GM23338 (cell line): ENCODE data around the gene PAX3. TPM values are rescaled to one million over a fixed set of nuclear protein-coding genes. Genes with fewer than 3 reads are reported as not detected.
A peak's percentile ranks its signal among the peaks of the same experiment; 100 is the strongest.

Experiments
- ATAC-seq: fragments of 200-7000 bp; cut with Tn5 transposase; 3 replicates; pipeline ENCODE4 v1.9.1; 2020
- DNase-seq: peaks from one replicate; pipeline ENCODE4 v3.0.0-alpha.2; 2015; ENCODE audit warnings: low spot score
- H2AFZ ChIP-seq: fragments of 200-600 bp; sonication (generic); 2 replicates; pipeline ENCODE4 v1.8.0; 2016; ENCODE audit warnings: antibody characterized with exemption, mild to moderate bottlenecking, moderate library complexity
- H3F3A ChIP-seq: fragments of 200-600 bp; sonication (generic); replicated peaks from 2 replicates; pipeline ENCODE4 v1.8.0; 2017; ENCODE audit warnings: antibody characterized with exemption, mixed run types, low read depth
- H3K27ac ChIP-seq: fragments of 200-600 bp; sonication (generic); 2 replicates; pipeline ENCODE4 v1.6.1; 2016; ENCODE audit warnings: low read depth
- H3K27me3 ChIP-seq: fragments of 200-600 bp; sonication (generic); 2 replicates; pipeline ENCODE4 v1.8.0; 2016; ENCODE audit warnings: mild to moderate bottlenecking, mixed run types, moderate library complexity; ENCODE audit not compliant: insufficient read depth
- H3K36me3 ChIP-seq: fragments of 200-600 bp; sonication (generic); 2 replicates; pipeline ENCODE4 v1.8.0; 2016; ENCODE audit warnings: mild to moderate bottlenecking; ENCODE audit not compliant: insufficient read depth
- H3K4me1 ChIP-seq: fragments of 200-600 bp; sonication (generic); 2 replicates; pipeline ENCODE4 v1.8.0; 2016; ENCODE audit warnings: mild to moderate bottlenecking, moderate library complexity; ENCODE audit not compliant: insufficient read depth
- H3K4me2 ChIP-seq: fragments of 200-600 bp; sonication (generic); 2 replicates; pipeline ENCODE4 v1.7.1; 2017; ENCODE audit warnings: mixed run types
- H3K4me3 ChIP-seq: fragments of 200-600 bp; sonication (generic); 2 replicates; pipeline ENCODE4 v1.6.1; 2016; ENCODE audit warnings: mixed run types
- H3K79me2 ChIP-seq: fragments of 200-600 bp; sonication (generic); replicated peaks from 2 replicates; pipeline ENCODE4 v1.8.0; 2017; ENCODE audit warnings: mild to moderate bottlenecking; ENCODE audit not compliant: insufficient read depth
- H3K9me2 ChIP-seq: fragments of 200-600 bp; sonication (generic); 2 replicates; pipeline ENCODE4 v1.8.0; 2017; ENCODE audit not compliant: insufficient read depth
- H4K20me1 ChIP-seq: fragments of 200-600 bp; sonication (generic); replicated peaks from 2 replicates; pipeline ENCODE4 v1.8.0; 2017; ENCODE audit warnings: mild to moderate bottlenecking; ENCODE audit not compliant: insufficient read depth
- H3K27ac Mint-ChIP-seq: 2 replicates; pipeline ENCODE4 v1.8.0; 2020; ENCODE audit warnings: inconsistent platforms, mild to moderate bottlenecking, moderate library complexity, mixed read lengths
- H3K27me3 Mint-ChIP-seq: 3 replicates; pipeline ENCODE4 v1.8.0; 2022; ENCODE audit warnings: low read depth, mild to moderate bottlenecking, moderate library complexity, mixed read lengths, inconsistent platforms; ENCODE audit not compliant: insufficient read depth, poor library complexity
- H3K36me3 Mint-ChIP-seq: 3 replicates; pipeline ENCODE4 v1.8.0; 2021; ENCODE audit warnings: low read depth, mild to moderate bottlenecking, inconsistent platforms, moderate library complexity, mixed read lengths
- H3K4me1 Mint-ChIP-seq: 3 replicates; pipeline ENCODE4 v1.8.0; 2020; ENCODE audit warnings: mild to moderate bottlenecking, inconsistent platforms, mixed read lengths
- H3K4me3 Mint-ChIP-seq: 3 replicates; pipeline ENCODE4 v1.8.0; 2021; ENCODE audit warnings: moderate library complexity, mild to moderate bottlenecking, inconsistent platforms, mixed read lengths
- H3K9me3 Mint-ChIP-seq: 3 replicates; pipeline ENCODE4 v1.8.0; 2020; ENCODE audit warnings: moderate library complexity, mild to moderate bottlenecking, inconsistent platforms, mixed read lengths
- CREB1 ChIP-seq: fragments of 250-450 bp; sonication (Bioruptor Pico); IDR thresholded peaks from 2 replicates; pipeline ENCODE4 v1.5.0; 2020; ENCODE audit warnings: low read depth, mild to moderate bottlenecking, moderate library complexity
- CTCF ChIP-seq, 2 experiments: fragments of 200-600 bp in 1 of 2; sonication (generic) in 1 of 2; conservative IDR thresholded peaks; 2 replicates each; pipeline versions ENCODE4 v1.5.1 to v1.6.1; 2016 to 2017; ENCODE audit warnings: antibody characterized with exemption in 2 of 2, low read depth in 2 of 2, mild to moderate bottlenecking in 2 of 2, moderate library complexity in 1 of 2
- ETS1 ChIP-seq: IDR thresholded peaks from 2 replicates; pipeline ENCODE4 v1.6.1; 2016; ENCODE audit warnings: antibody characterized with exemption
- EZH2 ChIP-seq: fragments of 200-600 bp; sonication (generic); IDR thresholded peaks from one replicate; pipeline ENCODE4 v1.8.0; 2017; ENCODE audit warnings: antibody characterized with exemption, mild to moderate bottlenecking, low read depth; ENCODE audit not compliant: unreplicated experiment
- EZH2phosphoT487 ChIP-seq: fragments of 200-600 bp; sonication (generic); IDR thresholded peaks from one replicate; pipeline ENCODE4 v1.8.1; 2018; ENCODE audit warnings: antibody characterized with exemption; ENCODE audit not compliant: unreplicated experiment
- JUNB ChIP-seq: IDR thresholded peaks from one replicate; pipeline ENCODE4 v1.6.1; 2016; ENCODE audit warnings: antibody characterized with exemption; ENCODE audit not compliant: unreplicated experiment
- NANOG ChIP-seq: IDR thresholded peaks from 2 replicates; pipeline ENCODE4 v1.6.1; 2016; ENCODE audit warnings: antibody characterized with exemption, borderline replicate concordance
- POLR2AphosphoS5 ChIP-seq: IDR thresholded peaks from 2 replicates; pipeline ENCODE4 v1.6.1; 2016; ENCODE audit warnings: antibody characterized with exemption, low read depth
- REST ChIP-seq: IDR thresholded peaks from one replicate; pipeline ENCODE4 v1.6.1; 2018; ENCODE audit warnings: antibody characterized with exemption; ENCODE audit not compliant: unreplicated experiment
- STAT1 ChIP-seq: IDR thresholded peaks from one replicate; pipeline ENCODE4 v1.6.1; 2016; ENCODE audit warnings: antibody characterized with exemption; ENCODE audit not compliant: unreplicated experiment
- ZNF114 ChIP-seq: fragments of 250-450 bp; sonication (Bioruptor Pico); IDR thresholded peaks from 2 replicates; pipeline ENCODE4 v1.5.0; 2020; ENCODE audit warnings: mild to moderate bottlenecking, moderate library complexity
- ZNF331 ChIP-seq: fragments of 250-450 bp; sonication (Bioruptor Pico); IDR thresholded peaks from 2 replicates; pipeline ENCODE4 v1.5.0; 2020; ENCODE audit warnings: low read depth, mild to moderate bottlenecking, moderate library complexity
- polyA plus RNA-seq: library from polyadenylated mRNA; unstranded; fragments of >200 nt; fragmentation: Nextera tagmentation; extraction: Ambion mirVana; gene quantifications from 2 replicates; pipeline ENCODE4 v1.2.1, GENCODE V29; 2016
- total RNA-seq: library from RNA; depleted of rRNA; stranded (reverse); fragments of >200 nt; shearing (Covaris generic); gene quantifications from 2 replicates; pipeline ENCODE4 v1.2.3, GENCODE V29; 2014
- TF ChIP-seq, protein P1 (sequence below): fragments of 250-450 bp; sonication (Bioruptor Pico); IDR thresholded peaks from 2 replicates; pipeline ENCODE4 v1.5.0; 2020; ENCODE audit warnings: mild to moderate bottlenecking, moderate library complexity

PAX3 gene
- total and polyA plus RNA-seq, 2 experiments from 2014 or later = not detected

DNA sequence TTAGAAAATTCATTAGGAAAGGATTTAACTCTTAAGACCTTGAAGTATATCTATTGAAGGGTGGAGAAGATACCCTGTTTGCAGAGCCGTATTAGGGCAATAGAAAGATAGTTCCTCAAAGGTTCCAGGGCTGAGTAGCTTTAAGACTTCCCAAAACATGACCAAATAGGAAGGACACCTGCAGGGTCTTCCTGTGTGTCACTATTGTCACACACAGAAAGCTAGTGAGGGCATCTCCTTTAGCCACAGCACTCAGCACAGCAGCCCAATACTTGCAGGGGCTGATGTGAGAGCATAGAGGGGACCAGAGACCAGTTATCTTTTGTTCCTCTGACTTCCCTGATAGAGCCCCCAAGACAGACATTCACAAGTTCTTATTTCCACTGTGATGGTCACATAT lies 93.7 kb downstream of the PAX3 start:
- H3K36me3 ChIP-seq = no peaks in the 10 kb centered on the region
- no peak overlapping the region for H3K4me3 ChIP-seq
- H3K4me1 ChIP-seq = 0 out of 2 replicates have a peak, but pooled peaks cover 3% of the 10 kb centered on the region
- H2AFZ ChIP-seq = no peak overlapping the region
- Mint-ChIP-seq H3K36me3 (no peaks in the 10 kb centered on the region), H3K27ac (no peak overlapping the region), H3K4me3 (no peak overlapping the region), H3K4me1 (peaks cover 38% of the 10 kb centered on the region), H3K9me3 (no peaks in the 10 kb centered on the region), H3K27me3 (no peaks in the 10 kb centered on the region)
- TF ChIP-seq, protein P1, sequence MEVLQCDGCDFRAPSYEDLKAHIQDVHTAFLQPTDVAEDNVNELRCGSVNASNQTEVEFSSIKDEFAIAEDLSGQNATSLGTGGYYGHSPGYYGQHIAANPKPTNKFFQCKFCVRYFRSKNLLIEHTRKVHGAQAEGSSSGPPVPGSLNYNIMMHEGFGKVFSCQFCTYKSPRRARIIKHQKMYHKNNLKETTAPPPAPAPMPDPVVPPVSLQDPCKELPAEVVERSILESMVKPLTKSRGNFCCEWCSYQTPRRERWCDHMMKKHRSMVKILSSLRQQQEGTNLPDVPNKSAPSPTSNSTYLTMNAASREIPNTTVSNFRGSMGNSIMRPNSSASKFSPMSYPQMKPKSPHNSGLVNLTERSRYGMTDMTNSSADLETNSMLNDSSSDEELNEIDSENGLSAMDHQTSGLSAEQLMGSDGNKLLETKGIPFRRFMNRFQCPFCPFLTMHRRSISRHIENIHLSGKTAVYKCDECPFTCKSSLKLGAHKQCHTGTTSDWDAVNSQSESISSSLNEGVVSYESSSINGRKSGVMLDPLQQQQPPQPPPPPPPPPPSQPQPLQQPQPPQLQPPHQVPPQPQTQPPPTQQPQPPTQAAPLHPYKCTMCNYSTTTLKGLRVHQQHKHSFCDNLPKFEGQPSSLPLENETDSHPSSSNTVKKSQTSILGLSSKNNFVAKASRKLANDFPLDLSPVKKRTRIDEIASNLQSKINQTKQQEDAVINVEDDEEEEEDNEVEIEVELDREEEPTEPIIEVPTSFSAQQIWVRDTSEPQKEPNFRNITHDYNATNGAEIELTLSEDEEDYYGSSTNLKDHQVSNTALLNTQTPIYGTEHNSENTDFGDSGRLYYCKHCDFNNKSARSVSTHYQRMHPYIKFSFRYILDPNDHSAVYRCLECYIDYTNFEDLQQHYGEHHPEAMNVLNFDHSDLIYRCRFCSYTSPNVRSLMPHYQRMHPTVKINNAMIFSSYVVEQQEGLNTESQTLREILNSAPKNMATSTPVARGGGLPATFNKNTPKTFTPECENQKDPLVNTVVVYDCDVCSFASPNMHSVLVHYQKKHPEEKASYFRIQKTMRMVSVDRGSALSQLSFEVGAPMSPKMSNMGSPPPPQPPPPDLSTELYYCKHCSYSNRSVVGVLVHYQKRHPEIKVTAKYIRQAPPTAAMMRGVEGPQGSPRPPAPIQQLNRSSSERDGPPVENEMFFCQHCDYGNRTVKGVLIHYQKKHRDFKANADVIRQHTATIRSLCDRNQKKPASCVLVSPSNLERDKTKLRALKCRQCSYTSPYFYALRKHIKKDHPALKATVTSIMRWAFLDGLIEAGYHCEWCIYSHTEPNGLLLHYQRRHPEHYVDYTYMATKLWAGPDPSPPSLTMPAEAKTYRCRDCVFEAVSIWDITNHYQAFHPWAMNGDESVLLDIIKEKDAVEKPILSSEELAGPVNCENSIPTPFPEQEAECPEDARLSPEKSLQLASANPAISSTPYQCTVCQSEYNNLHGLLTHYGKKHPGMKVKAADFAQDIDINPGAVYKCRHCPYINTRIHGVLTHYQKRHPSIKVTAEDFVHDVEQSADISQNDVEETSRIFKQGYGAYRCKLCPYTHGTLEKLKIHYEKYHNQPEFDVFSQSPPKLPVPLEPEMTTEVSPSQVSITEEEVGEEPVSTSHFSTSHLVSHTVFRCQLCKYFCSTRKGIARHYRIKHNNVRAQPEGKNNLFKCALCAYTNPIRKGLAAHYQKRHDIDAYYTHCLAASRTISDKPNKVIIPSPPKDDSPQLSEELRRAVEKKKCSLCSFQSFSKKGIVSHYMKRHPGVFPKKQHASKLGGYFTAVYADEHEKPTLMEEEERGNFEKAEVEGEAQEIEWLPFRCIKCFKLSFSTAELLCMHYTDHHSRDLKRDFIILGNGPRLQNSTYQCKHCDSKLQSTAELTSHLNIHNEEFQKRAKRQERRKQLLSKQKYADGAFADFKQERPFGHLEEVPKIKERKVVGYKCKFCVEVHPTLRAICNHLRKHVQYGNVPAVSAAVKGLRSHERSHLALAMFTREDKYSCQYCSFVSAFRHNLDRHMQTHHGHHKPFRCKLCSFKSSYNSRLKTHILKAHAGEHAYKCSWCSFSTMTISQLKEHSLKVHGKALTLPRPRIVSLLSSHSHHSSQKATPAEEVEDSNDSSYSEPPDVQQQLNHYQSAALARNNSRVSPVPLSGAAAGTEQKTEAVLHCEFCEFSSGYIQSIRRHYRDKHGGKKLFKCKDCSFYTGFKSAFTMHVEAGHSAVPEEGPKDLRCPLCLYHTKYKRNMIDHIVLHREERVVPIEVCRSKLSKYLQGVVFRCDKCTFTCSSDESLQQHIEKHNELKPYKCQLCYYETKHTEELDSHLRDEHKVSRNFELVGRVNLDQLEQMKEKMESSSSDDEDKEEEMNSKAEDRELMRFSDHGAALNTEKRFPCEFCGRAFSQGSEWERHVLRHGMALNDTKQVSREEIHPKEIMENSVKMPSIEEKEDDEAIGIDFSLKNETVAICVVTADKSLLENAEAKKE (CRISPR knock-in tag) = no peak
- no peak for TF ChIP-seq CTCF (conservative IDR thresholded peaks at IDR 0.05; ENCODE audit: low read depth in 2 of 2)
- no peak for TF ChIP-seq NANOG
- TF ChIP-seq STAT1 = no peak
- TF ChIP-seq EZH2phosphoT487 = no peak
- TF ChIP-seq ZNF331 (CRISPR knock-in tag) = no peak
- TF ChIP-seq ETS1 = no peak
- no peak for TF ChIP-seq REST
- no peak for TF ChIP-seq JUNB
- TF ChIP-seq EZH2 = no peak
- TF ChIP-seq POLR2AphosphoS5 = no peak
- TF ChIP-seq CREB1 (CRISPR knock-in tag) = no peak
- TF ChIP-seq ZNF114 = no peak
- H3K4me2 ChIP-seq = no peak overlapping the region
- H4K20me1 ChIP-seq = no peaks in the 10 kb centered on the region
- DNase-seq = no peak
- peak; percentile 36; the same call in 2 of the 3 replicates for ATAC-seq
- no peaks in the 10 kb centered on the region for H3F3A ChIP-seq
- H3K27me3 ChIP-seq = no peaks in the 10 kb centered on the region
- no peaks in the 10 kb centered on the region for H3K9me2 ChIP-seq
- no peaks in the 10 kb centered on the region for H3K79me2 ChIP-seq
- no peak overlapping the region for H3K27ac ChIP-seq
